GM23338 (cell line): ENCODE data around the gene UVSSA. TPM values are rescaled to one million over a fixed set of nuclear protein-coding genes. Genes with fewer than 3 reads are reported as not detected.

Experiments used
- ATAC-seq: fragments of 200-7000 bp; cut with Tn5 transposase; 3 replicates; pipeline ENCODE4 v1.9.1; 2020
- DNase-seq: peaks from one replicate; pipeline ENCODE4 v3.0.0-alpha.2; 2015; ENCODE audit warnings: low spot score
- H2AFZ ChIP-seq: fragments of 200-600 bp; sonication (generic); 2 replicates; pipeline ENCODE4 v1.8.0; 2016; ENCODE audit warnings: antibody characterized with exemption, mild to moderate bottlenecking, moderate library complexity
- H3F3A ChIP-seq: fragments of 200-600 bp; sonication (generic); replicated peaks from 2 replicates; pipeline ENCODE4 v1.8.0; 2017; ENCODE audit warnings: antibody characterized with exemption, mixed run types, low read depth
- H3K27ac ChIP-seq: fragments of 200-600 bp; sonication (generic); 2 replicates; pipeline ENCODE4 v1.6.1; 2016; ENCODE audit warnings: low read depth
- H3K27me3 ChIP-seq: fragments of 200-600 bp; sonication (generic); 2 replicates; pipeline ENCODE4 v1.8.0; 2016; ENCODE audit warnings: mild to moderate bottlenecking, mixed run types, moderate library complexity; ENCODE audit not compliant: insufficient read depth
- H3K36me3 ChIP-seq: fragments of 200-600 bp; sonication (generic); 2 replicates; pipeline ENCODE4 v1.8.0; 2016; ENCODE audit warnings: mild to moderate bottlenecking; ENCODE audit not compliant: insufficient read depth
- H3K4me1 ChIP-seq: fragments of 200-600 bp; sonication (generic); 2 replicates; pipeline ENCODE4 v1.8.0; 2016; ENCODE audit warnings: mild to moderate bottlenecking, moderate library complexity; ENCODE audit not compliant: insufficient read depth
- H3K4me2 ChIP-seq: fragments of 200-600 bp; sonication (generic); 2 replicates; pipeline ENCODE4 v1.7.1; 2017; ENCODE audit warnings: mixed run types
- H3K4me3 ChIP-seq: fragments of 200-600 bp; sonication (generic); 2 replicates; pipeline ENCODE4 v1.6.1; 2016; ENCODE audit warnings: mixed run types
- H3K79me2 ChIP-seq: fragments of 200-600 bp; sonication (generic); replicated peaks from 2 replicates; pipeline ENCODE4 v1.8.0; 2017; ENCODE audit warnings: mild to moderate bottlenecking; ENCODE audit not compliant: insufficient read depth
- H3K9me2 ChIP-seq: fragments of 200-600 bp; sonication (generic); 2 replicates; pipeline ENCODE4 v1.8.0; 2017; ENCODE audit not compliant: insufficient read depth
- H4K20me1 ChIP-seq: fragments of 200-600 bp; sonication (generic); replicated peaks from 2 replicates; pipeline ENCODE4 v1.8.0; 2017; ENCODE audit warnings: mild to moderate bottlenecking; ENCODE audit not compliant: insufficient read depth
- H3K27ac Mint-ChIP-seq: 2 replicates; pipeline ENCODE4 v1.8.0; 2020; ENCODE audit warnings: inconsistent platforms, mild to moderate bottlenecking, moderate library complexity, mixed read lengths
- H3K27me3 Mint-ChIP-seq: 3 replicates; pipeline ENCODE4 v1.8.0; 2022; ENCODE audit warnings: low read depth, mild to moderate bottlenecking, moderate library complexity, mixed read lengths, inconsistent platforms; ENCODE audit not compliant: insufficient read depth, poor library complexity
- H3K36me3 Mint-ChIP-seq: 3 replicates; pipeline ENCODE4 v1.8.0; 2021; ENCODE audit warnings: low read depth, mild to moderate bottlenecking, inconsistent platforms, moderate library complexity, mixed read lengths
- H3K4me1 Mint-ChIP-seq: 3 replicates; pipeline ENCODE4 v1.8.0; 2020; ENCODE audit warnings: mild to moderate bottlenecking, inconsistent platforms, mixed read lengths
- H3K4me3 Mint-ChIP-seq: 3 replicates; pipeline ENCODE4 v1.8.0; 2021; ENCODE audit warnings: moderate library complexity, mild to moderate bottlenecking, inconsistent platforms, mixed read lengths
- H3K9me3 Mint-ChIP-seq: 3 replicates; pipeline ENCODE4 v1.8.0; 2020; ENCODE audit warnings: moderate library complexity, mild to moderate bottlenecking, inconsistent platforms, mixed read lengths
- CREB1 ChIP-seq: fragments of 250-450 bp; sonication (Bioruptor Pico); IDR thresholded peaks from 2 replicates; pipeline ENCODE4 v1.5.0; 2020; ENCODE audit warnings: low read depth, mild to moderate bottlenecking, moderate library complexity
- EZH2 ChIP-seq: fragments of 200-600 bp; sonication (generic); IDR thresholded peaks from one replicate; pipeline ENCODE4 v1.8.0; 2017; ENCODE audit warnings: antibody characterized with exemption, mild to moderate bottlenecking, low read depth; ENCODE audit not compliant: unreplicated experiment
- EZH2phosphoT487 ChIP-seq: fragments of 200-600 bp; sonication (generic); IDR thresholded peaks from one replicate; pipeline ENCODE4 v1.8.1; 2018; ENCODE audit warnings: antibody characterized with exemption; ENCODE audit not compliant: unreplicated experiment
- JUNB ChIP-seq: IDR thresholded peaks from one replicate; pipeline ENCODE4 v1.6.1; 2016; ENCODE audit warnings: antibody characterized with exemption; ENCODE audit not compliant: unreplicated experiment
- NANOG ChIP-seq: IDR thresholded peaks from 2 replicates; pipeline ENCODE4 v1.6.1; 2016; ENCODE audit warnings: antibody characterized with exemption, borderline replicate concordance
- POLR2AphosphoS5 ChIP-seq: IDR thresholded peaks from 2 replicates; pipeline ENCODE4 v1.6.1; 2016; ENCODE audit warnings: antibody characterized with exemption, low read depth
- STAT1 ChIP-seq: IDR thresholded peaks from one replicate; pipeline ENCODE4 v1.6.1; 2016; ENCODE audit warnings: antibody characterized with exemption; ENCODE audit not compliant: unreplicated experiment
- ZNF331 ChIP-seq: fragments of 250-450 bp; sonication (Bioruptor Pico); IDR thresholded peaks from 2 replicates; pipeline ENCODE4 v1.5.0; 2020; ENCODE audit warnings: low read depth, mild to moderate bottlenecking, moderate library complexity
- polyA plus RNA-seq: library from polyadenylated mRNA; unstranded; fragments of >200 nt; fragmentation: Nextera tagmentation; extraction: Ambion mirVana; gene quantifications from 2 replicates; pipeline ENCODE4 v1.2.1, GENCODE V29; 2016
- total RNA-seq: library from RNA; depleted of rRNA; stranded (reverse); fragments of >200 nt; shearing (Covaris generic); gene quantifications from 2 replicates; pipeline ENCODE4 v1.2.3, GENCODE V29; 2014
- TF ChIP-seq, protein P1 (sequence below): fragments of 250-450 bp; sonication (Bioruptor Pico); IDR thresholded peaks from 2 replicates; pipeline ENCODE4 v1.5.0; 2020; ENCODE audit warnings: mild to moderate bottlenecking, moderate library complexity
- TF ChIP-seq, protein P2 (sequence below), 2 experiments: fragments of 200-600 bp in 1 of 2; sonication (generic) in 1 of 2; conservative IDR thresholded peaks; 2 replicates each; pipeline versions ENCODE4 v1.5.1 to v1.6.1; 2016 to 2017; ENCODE audit warnings: antibody characterized with exemption in 2 of 2, low read depth in 2 of 2, mild to moderate bottlenecking in 2 of 2, moderate library complexity in 1 of 2

The UVSSA gene
- total and polyA plus RNA-seq, 2 experiments from 2014 or later = 6.5 to 27.7 TPM

DNA sequence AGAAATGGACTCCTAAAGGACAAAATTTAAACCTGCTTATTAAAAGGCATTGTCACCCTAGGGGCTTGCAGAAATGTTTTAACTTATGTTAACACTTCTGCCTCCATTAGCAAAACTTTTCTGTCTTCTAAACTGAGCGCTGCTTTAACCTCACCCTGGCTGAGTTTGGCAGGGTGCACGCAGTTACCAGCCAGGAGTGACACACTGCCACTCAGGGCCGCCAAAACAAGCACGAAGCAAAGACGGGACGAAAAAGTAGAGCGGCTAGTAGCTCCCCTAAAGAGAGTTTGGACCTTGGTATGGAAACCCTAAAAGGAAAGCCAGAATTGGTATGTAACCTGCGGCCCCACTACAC is 23.8 kb upstream of the UVSSA start:
- Histone ChIP-seq H3K4me2 (no peak overlapping the region), H3K4me1 (no peaks in the 10 kb centered on the region), H3K27me3 (no peaks in the 10 kb centered on the region), H3K36me3 (peaks cover 4% of the 10 kb centered on the region), H2AFZ (no peak overlapping the region), H3K79me2 (peaks cover 6% of the 10 kb centered on the region; the same call in 1 of the 2 replicates), H4K20me1 (no peaks in the 10 kb centered on the region; the same call in 1 of the 2 replicates), H3K4me3 (no peak overlapping the region), H3K27ac (no peak overlapping the region), H3F3A (no peaks in the 10 kb centered on the region), H3K9me2 (no peaks in the 10 kb centered on the region)
- H3K27me3 Mint-ChIP-seq = no peaks in the 10 kb centered on the region
- H3K36me3 Mint-ChIP-seq = peaks cover 42% of the 10 kb centered on the region
- H3K4me3 Mint-ChIP-seq = no peak overlapping the region
- ATAC-seq (no peak), DNase-seq (no peak)
- H3K4me1 Mint-ChIP-seq = peaks cover 4% of the 10 kb centered on the region; the same call in 2 of the 3 replicates
- H3K27ac Mint-ChIP-seq = no peak overlapping the region
- TF ChIP-seq STAT1 (no peak), EZH2 (no peak), JUNB (no peak), ZNF331 (CRISPR knock-in tag) (no peak), CREB1 (CRISPR knock-in tag) (no peak), POLR2AphosphoS5 (no peak), NANOG (no peak), EZH2phosphoT487 (no peak)
- TF ChIP-seq, protein P1, sequence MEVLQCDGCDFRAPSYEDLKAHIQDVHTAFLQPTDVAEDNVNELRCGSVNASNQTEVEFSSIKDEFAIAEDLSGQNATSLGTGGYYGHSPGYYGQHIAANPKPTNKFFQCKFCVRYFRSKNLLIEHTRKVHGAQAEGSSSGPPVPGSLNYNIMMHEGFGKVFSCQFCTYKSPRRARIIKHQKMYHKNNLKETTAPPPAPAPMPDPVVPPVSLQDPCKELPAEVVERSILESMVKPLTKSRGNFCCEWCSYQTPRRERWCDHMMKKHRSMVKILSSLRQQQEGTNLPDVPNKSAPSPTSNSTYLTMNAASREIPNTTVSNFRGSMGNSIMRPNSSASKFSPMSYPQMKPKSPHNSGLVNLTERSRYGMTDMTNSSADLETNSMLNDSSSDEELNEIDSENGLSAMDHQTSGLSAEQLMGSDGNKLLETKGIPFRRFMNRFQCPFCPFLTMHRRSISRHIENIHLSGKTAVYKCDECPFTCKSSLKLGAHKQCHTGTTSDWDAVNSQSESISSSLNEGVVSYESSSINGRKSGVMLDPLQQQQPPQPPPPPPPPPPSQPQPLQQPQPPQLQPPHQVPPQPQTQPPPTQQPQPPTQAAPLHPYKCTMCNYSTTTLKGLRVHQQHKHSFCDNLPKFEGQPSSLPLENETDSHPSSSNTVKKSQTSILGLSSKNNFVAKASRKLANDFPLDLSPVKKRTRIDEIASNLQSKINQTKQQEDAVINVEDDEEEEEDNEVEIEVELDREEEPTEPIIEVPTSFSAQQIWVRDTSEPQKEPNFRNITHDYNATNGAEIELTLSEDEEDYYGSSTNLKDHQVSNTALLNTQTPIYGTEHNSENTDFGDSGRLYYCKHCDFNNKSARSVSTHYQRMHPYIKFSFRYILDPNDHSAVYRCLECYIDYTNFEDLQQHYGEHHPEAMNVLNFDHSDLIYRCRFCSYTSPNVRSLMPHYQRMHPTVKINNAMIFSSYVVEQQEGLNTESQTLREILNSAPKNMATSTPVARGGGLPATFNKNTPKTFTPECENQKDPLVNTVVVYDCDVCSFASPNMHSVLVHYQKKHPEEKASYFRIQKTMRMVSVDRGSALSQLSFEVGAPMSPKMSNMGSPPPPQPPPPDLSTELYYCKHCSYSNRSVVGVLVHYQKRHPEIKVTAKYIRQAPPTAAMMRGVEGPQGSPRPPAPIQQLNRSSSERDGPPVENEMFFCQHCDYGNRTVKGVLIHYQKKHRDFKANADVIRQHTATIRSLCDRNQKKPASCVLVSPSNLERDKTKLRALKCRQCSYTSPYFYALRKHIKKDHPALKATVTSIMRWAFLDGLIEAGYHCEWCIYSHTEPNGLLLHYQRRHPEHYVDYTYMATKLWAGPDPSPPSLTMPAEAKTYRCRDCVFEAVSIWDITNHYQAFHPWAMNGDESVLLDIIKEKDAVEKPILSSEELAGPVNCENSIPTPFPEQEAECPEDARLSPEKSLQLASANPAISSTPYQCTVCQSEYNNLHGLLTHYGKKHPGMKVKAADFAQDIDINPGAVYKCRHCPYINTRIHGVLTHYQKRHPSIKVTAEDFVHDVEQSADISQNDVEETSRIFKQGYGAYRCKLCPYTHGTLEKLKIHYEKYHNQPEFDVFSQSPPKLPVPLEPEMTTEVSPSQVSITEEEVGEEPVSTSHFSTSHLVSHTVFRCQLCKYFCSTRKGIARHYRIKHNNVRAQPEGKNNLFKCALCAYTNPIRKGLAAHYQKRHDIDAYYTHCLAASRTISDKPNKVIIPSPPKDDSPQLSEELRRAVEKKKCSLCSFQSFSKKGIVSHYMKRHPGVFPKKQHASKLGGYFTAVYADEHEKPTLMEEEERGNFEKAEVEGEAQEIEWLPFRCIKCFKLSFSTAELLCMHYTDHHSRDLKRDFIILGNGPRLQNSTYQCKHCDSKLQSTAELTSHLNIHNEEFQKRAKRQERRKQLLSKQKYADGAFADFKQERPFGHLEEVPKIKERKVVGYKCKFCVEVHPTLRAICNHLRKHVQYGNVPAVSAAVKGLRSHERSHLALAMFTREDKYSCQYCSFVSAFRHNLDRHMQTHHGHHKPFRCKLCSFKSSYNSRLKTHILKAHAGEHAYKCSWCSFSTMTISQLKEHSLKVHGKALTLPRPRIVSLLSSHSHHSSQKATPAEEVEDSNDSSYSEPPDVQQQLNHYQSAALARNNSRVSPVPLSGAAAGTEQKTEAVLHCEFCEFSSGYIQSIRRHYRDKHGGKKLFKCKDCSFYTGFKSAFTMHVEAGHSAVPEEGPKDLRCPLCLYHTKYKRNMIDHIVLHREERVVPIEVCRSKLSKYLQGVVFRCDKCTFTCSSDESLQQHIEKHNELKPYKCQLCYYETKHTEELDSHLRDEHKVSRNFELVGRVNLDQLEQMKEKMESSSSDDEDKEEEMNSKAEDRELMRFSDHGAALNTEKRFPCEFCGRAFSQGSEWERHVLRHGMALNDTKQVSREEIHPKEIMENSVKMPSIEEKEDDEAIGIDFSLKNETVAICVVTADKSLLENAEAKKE (CRISPR knock-in tag) = no peak
- TF ChIP-seq, protein P2, sequence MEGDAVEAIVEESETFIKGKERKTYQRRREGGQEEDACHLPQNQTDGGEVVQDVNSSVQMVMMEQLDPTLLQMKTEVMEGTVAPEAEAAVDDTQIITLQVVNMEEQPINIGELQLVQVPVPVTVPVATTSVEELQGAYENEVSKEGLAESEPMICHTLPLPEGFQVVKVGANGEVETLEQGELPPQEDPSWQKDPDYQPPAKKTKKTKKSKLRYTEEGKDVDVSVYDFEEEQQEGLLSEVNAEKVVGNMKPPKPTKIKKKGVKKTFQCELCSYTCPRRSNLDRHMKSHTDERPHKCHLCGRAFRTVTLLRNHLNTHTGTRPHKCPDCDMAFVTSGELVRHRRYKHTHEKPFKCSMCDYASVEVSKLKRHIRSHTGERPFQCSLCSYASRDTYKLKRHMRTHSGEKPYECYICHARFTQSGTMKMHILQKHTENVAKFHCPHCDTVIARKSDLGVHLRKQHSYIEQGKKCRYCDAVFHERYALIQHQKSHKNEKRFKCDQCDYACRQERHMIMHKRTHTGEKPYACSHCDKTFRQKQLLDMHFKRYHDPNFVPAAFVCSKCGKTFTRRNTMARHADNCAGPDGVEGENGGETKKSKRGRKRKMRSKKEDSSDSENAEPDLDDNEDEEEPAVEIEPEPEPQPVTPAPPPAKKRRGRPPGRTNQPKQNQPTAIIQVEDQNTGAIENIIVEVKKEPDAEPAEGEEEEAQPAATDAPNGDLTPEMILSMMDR (conservative IDR thresholded peaks at IDR 0.05; ENCODE audit: low read depth in 2 of 2) = no peak
- H3K9me3 Mint-ChIP-seq = no peaks in the 10 kb centered on the region; the same call in 2 of the 3 replicates
